ENCODE measurements around the gene GBX1.

Gene GBX1

GRCh38 chr7:151189038-151189437 lies 21.5 kb upstream of the GBX1 start:
- no peak for TF ChIP-seq REST (IDR thresholded peaks at IDR 0.05; ENCODE audit: insufficient read depth in 1 of 2, low read depth in 2 of 2, low read length in 2 of 2)

GRCh38 chr7:151188252-151188542 lies 20.7 kb upstream of the GBX1 start:
- no peak for TF ChIP-seq FOXP2 (optimal IDR thresholded peaks at IDR 0.05; ENCODE audit: borderline replicate concordance, extremely low read depth, extremely low read length, insufficient read depth)
- TF ChIP-seq SIN3A (IDR thresholded peaks at IDR 0.05; ENCODE audit: borderline replicate concordance, insufficient read depth, low read length) = no peak
- no peak for TF ChIP-seq REST (IDR thresholded peaks at IDR 0.05; ENCODE audit: insufficient read depth in 1 of 2, low read depth in 2 of 2, low read length in 2 of 2)
- no peak for TF ChIP-seq POLR2AphosphoS5 (IDR thresholded peaks at IDR 0.05; ENCODE audit: low read depth, low read length)
- TF ChIP-seq TAF1 (IDR thresholded peaks at IDR 0.05; ENCODE audit: borderline replicate concordance, insufficient read depth, low read length) = no peak

- TF ChIP-seq REST (IDR thresholded peaks at IDR 0.05; ENCODE audit: insufficient read depth in 1 of 2, low read depth in 2 of 2, low read length in 2 of 2) (no peak), POLR2AphosphoS5 (IDR thresholded peaks at IDR 0.05; ENCODE audit: low read depth, low read length) (no peak), SIN3A (IDR thresholded peaks at IDR 0.05; ENCODE audit: borderline replicate concordance, insufficient read depth, low read length) (no peak), FOXP2 (optimal IDR thresholded peaks at IDR 0.05; ENCODE audit: borderline replicate concordance, extremely low read depth, extremely low read length, insufficient read depth) (no peak), TAF1 (IDR thresholded peaks at IDR 0.05; ENCODE audit: borderline replicate concordance, insufficient read depth, low read length) (no peak)
Measured at GRCh38 chr7:151187409-151188251, 20.1 kb upstream of the GBX1 start.

GRCh38 chr7:151186640-151187408 lies 19.3 kb upstream of the GBX1 start, which contains the start of gene ASB10:
ASB10 (minus strand) TSS chr7:151187250; CDS start chr7:151187130, 120 bp downstream.
- TF ChIP-seq POLR2AphosphoS5 (IDR thresholded peaks at IDR 0.05; ENCODE audit: low read depth, low read length) (no peak), SIN3A (IDR thresholded peaks at IDR 0.05; ENCODE audit: borderline replicate concordance, insufficient read depth, low read length) (no peak)

GRCh38 chr7:151185762-151186639 lies 18.5 kb upstream of the GBX1 start:
- TF ChIP-seq TAF1 (IDR thresholded peaks at IDR 0.05; ENCODE audit: borderline replicate concordance, insufficient read depth, low read length) (no peak), FOXP2 (optimal IDR thresholded peaks at IDR 0.05; ENCODE audit: borderline replicate concordance, extremely low read depth, extremely low read length, insufficient read depth) (no peak), SIN3A (IDR thresholded peaks at IDR 0.05; ENCODE audit: borderline replicate concordance, insufficient read depth, low read length) (no peak), REST (IDR thresholded peaks at IDR 0.05; ENCODE audit: insufficient read depth in 1 of 2, low read depth in 2 of 2, low read length in 2 of 2) (no peak), POLR2AphosphoS5 (IDR thresholded peaks at IDR 0.05; ENCODE audit: low read depth, low read length) (no peak)

Measured in PFSK-1 (cell line).